HCT116 (cell line): ENCODE results near the gene ITPKA. TPM values are rescaled to one million over a fixed set of nuclear protein-coding genes. Genes with fewer than 3 reads are reported as not detected.
A peak's percentile ranks its signal among the peaks of the same experiment; 100 is the strongest.

Experiments used
- ATAC-seq: fragments of 200-7000 bp; cut with Tn5 transposase; 2 replicates; pipeline ENCODE4 v1.9.1; 2020; ENCODE audit warnings: mild to moderate bottlenecking, moderate library complexity
- BruUV-seq: library from RNA; stranded (reverse); fragments of 400-500 nt; replicated peaks from 2 replicates; lab custom pipeline; 2021; lab: Mats Ljungman, UMichigan
- CTCF ChIA-PET: fragments of 300-600 bp; sonication (Branson Sonifier 250); formaldehyde crosslinking; loops from one replicate; lab custom pipeline; 2021; ENCODE audit warnings: antibody characterized with exemption; lab: Charles Lee
- POLR2A ChIA-PET: fragments of 300-600, 350-600 bp; sonication (Branson Sonifier 250); formaldehyde crosslinking; loops from one replicate; lab custom pipeline; 2021; ENCODE audit warnings: antibody characterized with exemption; lab: Charles Lee
- RAD21 ChIA-PET, 2 experiments: fragments of 300-600 bp; sonication (Branson Sonifier 250); formaldehyde crosslinking; loops; one replicate each; lab custom pipeline; 2023; ENCODE audit warnings: low total read pairs in 2 of 2; ENCODE audit not compliant: uncharacterized antibody in 2 of 2, unreplicated experiment in 2 of 2, low non-redundant PET in 1 of 2; lab: Charles Lee
- DNase-seq: peaks from one replicate; pipeline ENCODE4 v3.0.0-alpha.2; 2010; ENCODE audit warnings: low read depth, low spot score
- H2AFZ ChIP-seq: fragments of 200-600 bp; shearing (Covaris generic), sonication (generic); 2 replicates; pipeline ENCODE4 v1.6.1; 2017; ENCODE audit warnings: low read depth, mixed run types, mixed read lengths, antibody characterized with exemption, low read length; ENCODE audit not compliant: poor library complexity, severe bottlenecking
- H3K27ac ChIP-seq: 2 replicates; pipeline ENCODE4 v1.5.1; 2012; ENCODE audit warnings: low read depth, low read length
- H3K27me3 ChIP-seq: fragments of 200-600 bp; sonication (generic); 2 replicates; pipeline ENCODE4 v1.6.1; 2016; ENCODE audit warnings: mixed run types, low read length, mixed read lengths; ENCODE audit not compliant: insufficient read depth
- H3K36me3 ChIP-seq, 2 experiments: fragments of 200-500 bp in 1 of 2; fragments of 200-600 bp in 1 of 2; sonication (Bioruptor generic) in 1 of 2; sonication (generic) in 1 of 2; 2 replicates each; pipeline versions ENCODE4 v1.5.1 to v1.6.1; 2014 to 2016; ENCODE audit warnings: low read length in 2 of 2, inconsistent platforms in 1 of 2, mixed read lengths in 1 of 2, mixed run types in 1 of 2; ENCODE audit not compliant: insufficient read depth in 2 of 2, control insufficient read depth in 1 of 2
- H3K4me1 ChIP-seq, 2 experiments: fragments of 200-600 bp in 1 of 2; sonication (generic) in 1 of 2; 2 replicates each; pipeline versions ENCODE4 v1.5.1 to v1.6.1; 2012 to 2017; ENCODE audit warnings: low read length in 2 of 2, inconsistent platforms in 1 of 2, mild to moderate bottlenecking in 1 of 2, mixed read lengths in 1 of 2, mixed run types in 1 of 2, moderate library complexity in 1 of 2; ENCODE audit not compliant: insufficient read depth in 2 of 2, control insufficient read depth in 1 of 2
- H3K4me2 ChIP-seq: fragments of 200-600 bp; sonication (generic); 2 replicates; pipeline ENCODE4 v1.6.1; 2017; ENCODE audit warnings: mixed run types, low read length, mixed read lengths
- H3K4me3 ChIP-seq, 2 experiments: fragments of 200-600 bp in 1 of 2; sonication (generic) in 1 of 2; replicated peaks in 1 of 2; 2 replicates each; pipeline ENCODE4 v1.5.1; 2011 to 2016; ENCODE audit warnings: low read length in 2 of 2, control low read depth in 1 of 2, low read depth in 1 of 2, mild to moderate bottlenecking in 1 of 2, mixed read lengths in 1 of 2, mixed run types in 1 of 2
- H3K79me2 ChIP-seq: fragments of 200-600 bp; sonication (generic); 2 replicates; pipeline ENCODE4 v1.6.1; 2017; ENCODE audit warnings: mild to moderate bottlenecking, mixed run types, low read length, moderate library complexity, mixed read lengths; ENCODE audit not compliant: insufficient read depth
- H3K9ac ChIP-seq: fragments of 200-600 bp; sonication (generic); 2 replicates; pipeline ENCODE4 v1.6.1; 2016; ENCODE audit warnings: low read length, mixed read lengths
- H3K9me2 ChIP-seq: fragments of 200-600 bp; sonication (generic), shearing (Covaris generic); 2 replicates; pipeline ENCODE4 v1.6.1; 2017; ENCODE audit warnings: mixed run types, mild to moderate bottlenecking, moderate library complexity; ENCODE audit not compliant: insufficient read depth
- H3K9me3 ChIP-seq, 2 experiments: fragments of 200-500 bp in 1 of 2; fragments of 200-600 bp in 1 of 2; sonication (Bioruptor generic) in 1 of 2; sonication (generic) in 1 of 2; 2 replicates each; pipeline ENCODE4 v1.6.1; 2014 to 2017; ENCODE audit warnings: low read length in 2 of 2, mixed read lengths in 2 of 2, inconsistent platforms in 1 of 2, low read depth in 1 of 2, mild to moderate bottlenecking in 1 of 2, mixed run types in 1 of 2, moderate library complexity in 1 of 2; ENCODE audit not compliant: control insufficient read depth in 1 of 2, insufficient read depth in 1 of 2
- H4K20me1 ChIP-seq: fragments of 200-600 bp; sonication (generic), shearing (Covaris generic); 2 replicates; pipeline ENCODE4 v1.6.1; 2017; ENCODE audit warnings: mixed run types, mild to moderate bottlenecking, moderate library complexity; ENCODE audit not compliant: insufficient read depth
- CBX3 ChIP-seq: IDR thresholded peaks from 2 replicates; pipeline ENCODE4 v1.6.1; 2012; ENCODE audit warnings: low read depth
- CEBPB ChIP-seq: IDR thresholded peaks from 2 replicates; pipeline ENCODE4 v1.6.1; 2012; ENCODE audit warnings: low read depth
- EGR1 ChIP-seq: IDR thresholded peaks from 2 replicates; pipeline ENCODE4 v1.6.1; 2012; ENCODE audit warnings: low read depth
- POLR2A ChIP-seq: IDR thresholded peaks from 2 replicates; pipeline ENCODE4 v1.7.0; 2011; ENCODE audit warnings: borderline replicate concordance; ENCODE audit not compliant: insufficient read depth, insufficient read length; ENCODE audit errors: extremely low read depth
- POLR2AphosphoS5 ChIP-seq: IDR thresholded peaks from 2 replicates; pipeline ENCODE4 v1.6.1; 2011; ENCODE audit warnings: mild to moderate bottlenecking, low read depth, low read length, moderate library complexity
- RAD21 ChIP-seq: IDR thresholded peaks from 2 replicates; pipeline ENCODE4 v1.6.1; 2012; ENCODE audit warnings: low read depth, mild to moderate bottlenecking
- SIN3A ChIP-seq: IDR thresholded peaks from 2 replicates; pipeline ENCODE4 v1.6.1; 2012; ENCODE audit warnings: low read depth
- SRF ChIP-seq: IDR thresholded peaks from 2 replicates; pipeline ENCODE4 v1.6.1; 2012; ENCODE audit warnings: low read depth
- YY1 ChIP-seq: IDR thresholded peaks from 2 replicates; pipeline ENCODE4 v1.6.1; 2011; ENCODE audit warnings: low read length, low read depth, moderate library complexity, mild to moderate bottlenecking; ENCODE audit not compliant: insufficient replicate concordance; ENCODE audit errors: extremely low read depth
- ZFX ChIP-seq: fragments of 450-650 bp; IDR thresholded peaks from 2 replicates; pipeline ENCODE4 v1.6.1; 2017
- intact Hi-C: fragments of 100-400 bp; cut with micrococcal nuclease; formaldehyde crosslinking; loops from 2 replicates; pipeline ENCODE4 v1.10.0; 2022
- total RNA-seq: library from RNA; stranded (reverse); gene quantifications from one replicate; pipeline ENCODE4 v1.2.1, GENCODE V29; 2021; ENCODE audit not compliant: unreplicated experiment
- TF ChIP-seq, protein P1 (sequence below): IDR thresholded peaks from 2 replicates; pipeline ENCODE4 v1.6.1; 2012

Gene ITPKA
- total RNA-seq, 1 experiment from 2014 or later = 10.8 TPM

DNA sequence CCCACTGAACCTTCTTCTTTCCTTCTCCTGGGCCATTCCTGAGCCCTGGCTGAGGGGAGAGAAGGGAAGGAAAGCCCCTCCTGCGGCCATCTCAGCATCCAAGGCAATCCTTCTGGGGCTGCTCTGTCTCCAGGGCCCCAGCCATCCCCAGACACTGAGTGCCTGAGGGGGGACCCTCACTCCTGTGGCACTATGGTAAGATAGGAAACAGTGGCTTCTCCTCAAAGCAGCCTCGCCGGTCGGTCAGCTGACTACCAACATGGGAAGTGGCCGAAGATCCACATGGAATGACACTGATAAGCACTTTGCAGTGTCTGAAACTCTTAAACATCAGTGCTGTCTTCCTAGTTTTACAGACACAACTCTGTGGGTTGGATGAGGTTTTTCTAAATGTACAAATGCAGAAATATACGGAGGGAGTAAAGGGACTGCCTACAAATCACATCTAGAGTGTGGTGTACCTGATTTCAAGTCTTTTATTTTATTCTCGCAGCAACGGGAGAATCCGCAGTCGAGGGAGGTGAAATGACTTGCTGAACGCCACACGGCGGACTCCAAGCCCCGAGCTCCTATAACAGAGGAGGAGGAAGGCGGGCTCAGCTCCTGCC lies 973 bp upstream of the ITPKA start:
- peaks cover 37 to 61% of the 10 kb centered on the region in 2 experiments for H3K4me1 ChIP-seq
- peak overlapping the region; percentile 91 for H3K4me2 ChIP-seq
- DNase-seq (no peak), ATAC-seq (no peak)
- H3K9me2 ChIP-seq = no peaks in the 10 kb centered on the region
- no peaks in the 10 kb centered on the region for H4K20me1 ChIP-seq
- peak overlapping the region; percentile 76 for H3K27ac ChIP-seq
- RAD21 ChIA-PET = no interaction called here
- no peaks in the 10 kb centered on the region for H3K79me2 ChIP-seq
- no peaks in the 10 kb centered on the region for H3K9me3 ChIP-seq
- H3K9ac ChIP-seq = peak overlapping the region; percentile 67
- CTCF ChIA-PET = interaction anchor here (1.4 kb wide), 1 partner anchor 27 kb away, joined by 4 read pairs; no protein-coding TSS in a partner anchor
- no peaks in the 10 kb centered on the region for H3K27me3 ChIP-seq
- TF ChIP-seq SRF (no peak), CBX3 (no peak), YY1 (no peak), ZFX (no peak), EGR1 (no peak), RAD21 (no peak), POLR2AphosphoS5 (no peak), SIN3A (no peak), POLR2A (no peak), CEBPB (no peak)
- TF ChIP-seq, protein P1, sequence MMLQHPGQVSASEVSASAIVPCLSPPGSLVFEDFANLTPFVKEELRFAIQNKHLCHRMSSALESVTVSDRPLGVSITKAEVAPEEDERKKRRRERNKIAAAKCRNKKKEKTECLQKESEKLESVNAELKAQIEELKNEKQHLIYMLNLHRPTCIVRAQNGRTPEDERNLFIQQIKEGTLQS = no peak
- peak overlapping the region; percentile 43 to 63 for H3K4me3 ChIP-seq
- H3K36me3 ChIP-seq = no peaks in the 10 kb centered on the region
- POLR2A ChIA-PET = interaction anchor here (0.7 to 1.0 kb wide), 3 partner anchors 11 to 82 kb away, joined by 4 read pairs; partner anchors contain the start of gene LTK
- BruUV-seq = no TSS peak
- H2AFZ ChIP-seq = peak overlapping the region; percentile 5
- intact Hi-C loops = no loop called here

DNA sequence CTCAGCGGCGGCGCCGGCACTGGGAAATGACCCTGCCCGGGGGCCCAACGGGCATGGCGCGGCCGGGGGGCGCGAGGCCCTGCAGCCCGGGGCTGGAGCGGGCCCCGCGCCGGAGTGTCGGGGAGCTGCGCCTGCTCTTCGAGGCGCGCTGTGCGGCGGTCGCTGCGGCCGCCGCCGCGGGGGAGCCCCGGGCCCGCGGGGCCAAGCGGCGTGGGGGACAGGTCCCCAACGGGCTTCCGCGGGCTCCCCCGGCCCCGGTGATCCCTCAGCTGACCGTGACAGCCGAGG lies 172 bp downstream of the ITPKA start:
- ATAC-seq (peak; percentile 37), DNase-seq (no peak)
- peak overlapping the region; percentile 38 to 63 for H3K4me3 ChIP-seq
- no peak overlapping the region for H2AFZ ChIP-seq
- no peaks in the 10 kb centered on the region for H3K9me2 ChIP-seq
- no peaks in the 10 kb centered on the region for H3K36me3 ChIP-seq
- ChIA-PET RAD21 (interaction anchor here in 1 of 2 experiments (0.6 kb wide), 1 partner anchor 563 kb away, joined by 3 read pairs; no protein-coding TSS in a partner anchor), CTCF (no interaction called here), POLR2A (no interaction called here)
- peak overlapping the region; percentile 38; the same call in 1 of the 2 replicates for H3K9ac ChIP-seq
- no peaks in the 10 kb centered on the region for H3K27me3 ChIP-seq
- TF ChIP-seq EGR1 = no peak
- no TSS peak for BruUV-seq
- peak overlapping the region; percentile 76; the same call in 1 of the 2 replicates for H3K27ac ChIP-seq
- H3K4me2 ChIP-seq = peak overlapping the region; percentile 91
- intact Hi-C loops = no loop called here
- no peaks in the 10 kb centered on the region for H3K9me3 ChIP-seq
- no peaks in the 10 kb centered on the region for H4K20me1 ChIP-seq
- H3K4me1 ChIP-seq = peaks cover 37 to 52% of the 10 kb centered on the region in 2 experiments
- no peaks in the 10 kb centered on the region for H3K79me2 ChIP-seq
